ENCODE data around the gene PAX5.

Gene PAX5

GRCh38 chr9:37025071-37025822 is 8.8 kb downstream of the PAX5 start:
- DNase-seq (ENCODE audit: low spot score) = no peak

GRCh38 chr9:37017546-37017945 is 16.5 kb downstream of the PAX5 start:
- DNase-seq (ENCODE audit: low spot score) = no peak

- no peak for DNase-seq (ENCODE audit: low spot score)
These were observed 22.5 kb downstream of the PAX5 start for GRCh38 chr9:37011530-37011929.

GRCh38 chr9:37010976-37011375 is 23.1 kb downstream of the PAX5 start:
- DNase-seq (ENCODE audit: low spot score) = no peak

- DNase-seq (ENCODE audit: low spot score) = no peak
These were observed 23.9 kb downstream of the PAX5 start for GRCh38 chr9:37010180-37010579.

- DNase-seq (ENCODE audit: low spot score) = no peak
These were observed 26.8 kb downstream of the PAX5 start for GRCh38 chr9:37007295-37007694.

- no peak for DNase-seq (ENCODE audit: low spot score)
These were observed 28.4 kb downstream of the PAX5 start for GRCh38 chr9:37005517-37006140.

GRCh38 chr9:37004424-37004935 is 29.6 kb downstream of the PAX5 start:
- no peak for DNase-seq (ENCODE audit: low spot score)

GRCh38 chr9:37002413-37003217 is 31.5 kb downstream of the PAX5 start:
- DNase-seq (ENCODE audit: low spot score) = no peak

- no peak for DNase-seq (ENCODE audit: low spot score)
These were observed 32.0 kb downstream of the PAX5 start for GRCh38 chr9:37002036-37002412.

- no peak for DNase-seq (ENCODE audit: low spot score)
These were observed 32.6 kb downstream of the PAX5 start for GRCh38 chr9:37001459-37001858.

- DNase-seq (ENCODE audit: low spot score) = no peak
These were observed 34.2 kb downstream of the PAX5 start for GRCh38 chr9:36999728-37000333.

- DNase-seq (ENCODE audit: low spot score) = no peak
These were observed 36.7 kb downstream of the PAX5 start for GRCh38 chr9:36997414-36997813.

- DNase-seq (ENCODE audit: low spot score) = no peak
These were observed 37.4 kb downstream of the PAX5 start for GRCh38 chr9:36996706-36997086.

- DNase-seq (ENCODE audit: low spot score) = peak; percentile 15
These were observed 38.0 kb downstream of the PAX5 start for GRCh38 chr9:36995927-36996705.

- DNase-seq (ENCODE audit: low spot score) = no peak
These were observed 39.9 kb downstream of the PAX5 start for GRCh38 chr9:36993933-36994764.

- no peak for DNase-seq (ENCODE audit: low spot score)
These were observed 41.4 kb downstream of the PAX5 start for GRCh38 chr9:36992501-36993316.

GRCh38 chr9:36991516-36992134 is 42.4 kb downstream of the PAX5 start:
- DNase-seq (ENCODE audit: low spot score) = no peak

- DNase-seq (ENCODE audit: low spot score) = no peak
These were observed 45.2 kb downstream of the PAX5 start for GRCh38 chr9:36988848-36989247.

Data from globus pallidus (tissue), 1 donor.